ENCODE results near the gene MDGA2.
"Not testable (repeated sequence)": the region's sequence is repeated elsewhere in the genome, so short reads cannot be mapped to it uniquely, and the experiment has no call there.

MDGA2 gene

DNA sequence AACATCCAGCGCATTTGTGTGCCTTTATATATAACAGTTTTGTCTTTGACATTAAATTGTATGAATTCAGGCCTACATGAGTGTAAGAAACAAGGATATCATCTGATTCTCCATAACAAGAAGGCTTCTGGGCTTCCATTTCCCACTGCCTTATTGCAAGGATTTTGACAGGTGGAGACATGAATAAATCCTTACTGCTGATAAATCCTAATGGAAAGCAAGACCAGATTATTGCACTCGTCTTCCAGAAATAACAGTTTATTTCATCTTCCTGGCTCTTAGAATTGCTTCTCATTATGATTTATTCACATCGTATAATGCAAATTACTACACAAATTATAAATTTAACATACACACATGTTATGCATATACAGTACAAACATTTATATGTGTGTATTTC is 348.1 kb downstream of the MDGA2 start:
- Histone ChIP-seq H3K4me3 (ENCODE audit: low read length) (no peak overlapping the region), H3K36me3 (ENCODE audit: control insufficient read depth, insufficient read depth, low read length, severe bottlenecking) (no peaks in the 10 kb centered on the region), H3K9me3 (ENCODE audit: control insufficient read depth, low read length) (no peaks in the 10 kb centered on the region), H3K9ac (ENCODE audit: low read length) (no peak overlapping the region), H3K4me1 (ENCODE audit: control insufficient read depth, insufficient read depth, low read length) (no peaks in the 10 kb centered on the region), H3K27me3 (replicated peaks; ENCODE audit: control insufficient read depth, insufficient read depth, low read length) (no peaks in the 10 kb centered on the region)
- no peak for DNase-seq (ENCODE audit: low read depth)

DNA sequence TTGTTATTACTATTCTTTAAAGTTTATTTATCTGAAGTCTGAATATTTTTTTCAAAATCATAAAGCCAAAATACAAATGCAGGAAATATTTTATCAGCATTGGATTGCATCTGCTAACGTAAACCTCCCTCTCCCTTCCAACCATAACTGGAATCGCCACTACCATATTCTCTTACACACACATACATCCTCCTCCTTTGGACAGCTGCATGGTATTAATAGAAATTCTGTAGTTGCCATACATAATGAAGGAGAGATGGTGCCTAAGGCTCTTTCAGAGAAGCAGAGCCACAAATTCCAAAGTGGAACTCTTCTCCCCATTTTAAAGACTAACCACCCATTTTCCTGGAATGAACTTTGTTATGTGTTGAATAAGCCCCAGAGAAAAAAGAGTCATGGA is 352.7 kb downstream of the MDGA2 start:
- Histone ChIP-seq H3K9ac (ENCODE audit: low read length) (no peak overlapping the region), H3K9me3 (ENCODE audit: control insufficient read depth, low read length) (no peaks in the 10 kb centered on the region), H3K4me1 (ENCODE audit: control insufficient read depth, insufficient read depth, low read length) (no peaks in the 10 kb centered on the region), H3K27me3 (replicated peaks; ENCODE audit: control insufficient read depth, insufficient read depth, low read length) (peaks cover 3% of the 10 kb centered on the region), H3K36me3 (ENCODE audit: control insufficient read depth, insufficient read depth, low read length, severe bottlenecking) (no peaks in the 10 kb centered on the region), H3K4me3 (ENCODE audit: low read length) (no peak overlapping the region)
- DNase-seq (ENCODE audit: low read depth), result no peak

GRCh38 chr14:47302121-47302520 is 373.3 kb downstream of the MDGA2 start:
- Histone ChIP-seq H3K4me3 (ENCODE audit: low read length) (no peak overlapping the region), H3K4me1 (ENCODE audit: control insufficient read depth, insufficient read depth, low read length) (no peaks in the 10 kb centered on the region), H3K9me3 (ENCODE audit: control insufficient read depth, low read length) (no peaks in the 10 kb centered on the region), H3K9ac (ENCODE audit: low read length) (no peak overlapping the region), H3K36me3 (ENCODE audit: control insufficient read depth, insufficient read depth, low read length, severe bottlenecking) (no peaks in the 10 kb centered on the region), H3K27me3 (replicated peaks; ENCODE audit: control insufficient read depth, insufficient read depth, low read length) (no peaks in the 10 kb centered on the region)
- DNase-seq (ENCODE audit: low read depth), result no peak

- Histone ChIP-seq H3K27me3 (replicated peaks; ENCODE audit: control insufficient read depth, insufficient read depth, low read length) (no peaks in the 10 kb centered on the region), H3K4me3 (ENCODE audit: low read length) (no peak overlapping the region), H3K36me3 (ENCODE audit: control insufficient read depth, insufficient read depth, low read length, severe bottlenecking) (no peaks in the 10 kb centered on the region), H3K4me1 (ENCODE audit: control insufficient read depth, insufficient read depth, low read length) (no peaks in the 10 kb centered on the region), H3K9ac (ENCODE audit: low read length) (no peak overlapping the region), H3K9me3 (ENCODE audit: control insufficient read depth, low read length) (no peaks in the 10 kb centered on the region)
- no peak for DNase-seq (ENCODE audit: low read depth)
Observed at GRCh38 chr14:47300796-47301195, 374.6 kb downstream of the MDGA2 start.

- no peaks in the 10 kb centered on the region for H3K4me1 ChIP-seq (ENCODE audit: control insufficient read depth, insufficient read depth, low read length)
- H3K9me3 ChIP-seq (ENCODE audit: control insufficient read depth, low read length), result no peaks in the 10 kb centered on the region
- H3K27me3 ChIP-seq (replicated peaks; ENCODE audit: control insufficient read depth, insufficient read depth, low read length), result no peaks in the 10 kb centered on the region
- no peaks in the 10 kb centered on the region for H3K36me3 ChIP-seq (ENCODE audit: control insufficient read depth, insufficient read depth, low read length, severe bottlenecking)
- H3K9ac ChIP-seq (ENCODE audit: low read length), result no peak overlapping the region
- no peak for DNase-seq (ENCODE audit: low read depth)
- H3K4me3 ChIP-seq (ENCODE audit: low read length), result no peak overlapping the region
Observed at GRCh38 chr14:47297374-47297773, 378.0 kb downstream of the MDGA2 start.

DNA sequence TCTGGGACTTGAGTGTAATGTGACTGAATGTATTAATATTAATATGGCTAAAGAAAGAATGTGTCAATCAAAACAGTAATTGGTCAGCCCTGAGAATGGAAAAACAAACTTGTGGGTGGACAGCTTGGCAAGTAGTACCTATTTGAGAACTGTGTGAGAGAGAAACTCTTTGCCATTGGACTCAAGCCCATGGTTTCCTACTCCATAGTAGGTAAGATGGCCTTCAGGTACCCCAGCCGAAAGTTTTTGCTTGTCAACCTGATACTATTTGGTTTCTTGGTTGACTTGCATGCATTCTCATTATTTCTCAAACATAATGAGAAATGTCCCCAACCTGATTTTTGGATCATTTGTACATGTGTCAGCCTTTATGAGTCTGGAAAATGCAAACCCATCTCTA is 391.1 kb downstream of the MDGA2 start:
- H3K4me3 ChIP-seq (ENCODE audit: low read length), result no peak overlapping the region
- H3K4me1 ChIP-seq (ENCODE audit: control insufficient read depth, insufficient read depth, low read length), result no peaks in the 10 kb centered on the region
- H3K9ac ChIP-seq (ENCODE audit: low read length), result no peak overlapping the region
- no peak for DNase-seq (ENCODE audit: low read depth)
- no peaks in the 10 kb centered on the region for H3K9me3 ChIP-seq (ENCODE audit: control insufficient read depth, low read length)
- H3K27me3 ChIP-seq (replicated peaks; ENCODE audit: control insufficient read depth, insufficient read depth, low read length), result no peaks in the 10 kb centered on the region
- no peaks in the 10 kb centered on the region for H3K36me3 ChIP-seq (ENCODE audit: control insufficient read depth, insufficient read depth, low read length, severe bottlenecking)

DNA sequence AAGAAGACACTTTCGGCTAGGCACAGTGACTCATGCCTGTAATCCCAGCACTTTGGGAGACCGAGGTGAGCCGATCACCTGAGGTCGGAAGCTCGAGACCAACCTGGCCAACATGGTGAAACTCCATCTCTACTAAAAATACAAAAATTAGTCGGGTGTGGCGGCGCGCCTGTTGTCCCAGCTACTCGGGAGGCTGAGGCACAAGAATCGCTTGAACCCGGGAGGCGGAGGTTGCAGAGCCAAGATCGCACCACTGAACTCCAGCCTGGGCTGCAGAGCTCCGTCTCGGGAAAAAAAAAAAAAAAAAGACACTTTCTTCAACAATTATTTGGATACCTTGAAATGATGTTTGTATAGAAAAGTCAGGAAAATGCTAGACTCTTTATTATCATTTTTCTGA is 393.6 kb downstream of the MDGA2 start:
- not testable (repeated sequence) for H3K9ac ChIP-seq (ENCODE audit: low read length)

GRCh38 chr14:47278233-47278842 is 397.1 kb downstream of the MDGA2 start:
- H3K4me3 ChIP-seq (ENCODE audit: low read length), result no peak overlapping the region
- peak; percentile 4 for DNase-seq (ENCODE audit: low read depth)
- no peaks in the 10 kb centered on the region for H3K36me3 ChIP-seq (ENCODE audit: control insufficient read depth, insufficient read depth, low read length, severe bottlenecking)
- H3K9me3 ChIP-seq (ENCODE audit: control insufficient read depth, low read length), result no peaks in the 10 kb centered on the region
- peaks cover 6% of the 10 kb centered on the region for H3K4me1 ChIP-seq (ENCODE audit: control insufficient read depth, insufficient read depth, low read length)
- H3K27me3 ChIP-seq (replicated peaks; ENCODE audit: control insufficient read depth, insufficient read depth, low read length), result no peaks in the 10 kb centered on the region
- H3K9ac ChIP-seq (ENCODE audit: low read length), result no peak overlapping the region

More for the DNA sequence above, 393.6 kb downstream of the MDGA2 start:
- H3K4me3 ChIP-seq (ENCODE audit: low read length); H3K4me1 ChIP-seq (ENCODE audit: control insufficient read depth, insufficient read depth, low read length); H3K36me3 ChIP-seq (ENCODE audit: control insufficient read depth, insufficient read depth, low read length, severe bottlenecking); H3K27me3 ChIP-seq (replicated peaks; ENCODE audit: control insufficient read depth, insufficient read depth, low read length); DNase-seq (ENCODE audit: low read depth); H3K9me3 ChIP-seq (ENCODE audit: control insufficient read depth, low read length): not testable (repeated sequence)

DNA sequence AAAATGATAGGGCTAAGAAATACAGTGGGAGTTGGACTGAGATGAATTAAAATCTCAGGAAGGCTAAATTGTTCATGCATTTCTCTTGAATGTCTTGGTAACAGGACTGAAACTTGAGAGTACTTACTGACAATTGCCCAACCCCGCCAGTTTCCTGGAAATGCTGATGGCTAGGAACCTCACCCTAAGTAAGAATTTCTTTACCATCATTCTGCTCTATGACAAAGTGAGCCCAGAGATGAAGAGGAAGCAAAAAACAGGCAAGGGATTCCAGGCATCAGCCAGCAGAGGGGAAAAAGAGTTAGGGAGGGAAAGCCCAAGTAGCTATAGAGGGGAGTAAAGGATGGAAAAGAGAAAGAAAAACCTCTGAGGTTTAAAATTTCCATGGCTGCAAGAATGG is 397.7 kb downstream of the MDGA2 start:
- no peak for DNase-seq (ENCODE audit: low read depth)
- Histone ChIP-seq H3K4me3 (ENCODE audit: low read length) (no peak overlapping the region), H3K4me1 (ENCODE audit: control insufficient read depth, insufficient read depth, low read length) (peaks cover 6% of the 10 kb centered on the region), H3K9me3 (ENCODE audit: control insufficient read depth, low read length) (no peaks in the 10 kb centered on the region), H3K27me3 (replicated peaks; ENCODE audit: control insufficient read depth, insufficient read depth, low read length) (no peaks in the 10 kb centered on the region), H3K36me3 (ENCODE audit: control insufficient read depth, insufficient read depth, low read length, severe bottlenecking) (no peaks in the 10 kb centered on the region), H3K9ac (ENCODE audit: low read length) (no peak overlapping the region)

DNA sequence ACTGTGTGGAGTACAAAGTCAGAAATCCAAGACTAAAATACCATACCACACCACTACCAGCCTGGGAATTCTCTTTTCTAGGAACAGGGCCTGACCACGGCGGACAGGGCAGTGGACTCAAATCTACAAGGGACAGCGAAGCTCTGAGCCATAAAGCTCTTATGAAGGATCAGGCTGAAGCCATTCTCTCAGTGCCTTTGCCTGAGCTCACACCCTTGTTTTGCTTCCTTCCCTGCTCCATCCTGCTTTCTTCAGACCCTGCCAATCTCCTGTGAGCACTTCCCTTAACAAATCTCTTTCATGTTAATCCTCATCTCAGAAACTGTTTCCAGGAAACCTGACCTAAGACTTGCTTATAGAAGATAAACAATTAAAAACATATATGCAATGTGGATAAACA is 398.5 kb downstream of the MDGA2 start:
- H3K9ac ChIP-seq (ENCODE audit: low read length), result no peak overlapping the region
- no peaks in the 10 kb centered on the region for H3K9me3 ChIP-seq (ENCODE audit: control insufficient read depth, low read length)
- H3K4me3 ChIP-seq (ENCODE audit: low read length), result no peak overlapping the region
- no peaks in the 10 kb centered on the region for H3K27me3 ChIP-seq (replicated peaks; ENCODE audit: control insufficient read depth, insufficient read depth, low read length)
- peaks cover 6% of the 10 kb centered on the region for H3K4me1 ChIP-seq (ENCODE audit: control insufficient read depth, insufficient read depth, low read length)
- DNase-seq (ENCODE audit: low read depth), result no peak
- no peaks in the 10 kb centered on the region for H3K36me3 ChIP-seq (ENCODE audit: control insufficient read depth, insufficient read depth, low read length, severe bottlenecking)

- Histone ChIP-seq H3K9me3 (ENCODE audit: control insufficient read depth, low read length) (no peaks in the 10 kb centered on the region), H3K27me3 (replicated peaks; ENCODE audit: control insufficient read depth, insufficient read depth, low read length) (no peaks in the 10 kb centered on the region), H3K36me3 (ENCODE audit: control insufficient read depth, insufficient read depth, low read length, severe bottlenecking) (no peaks in the 10 kb centered on the region), H3K4me3 (ENCODE audit: low read length) (no peak overlapping the region), H3K9ac (ENCODE audit: low read length) (no peak overlapping the region), H3K4me1 (ENCODE audit: control insufficient read depth, insufficient read depth, low read length) (peaks cover 22% of the 10 kb centered on the region)
- no peak for DNase-seq (ENCODE audit: low read depth)
Observed at GRCh38 chr14:47273939-47274338, 401.5 kb downstream of the MDGA2 start.

- Histone ChIP-seq H3K27me3 (replicated peaks; ENCODE audit: control insufficient read depth, insufficient read depth, low read length) (no peaks in the 10 kb centered on the region), H3K36me3 (ENCODE audit: control insufficient read depth, insufficient read depth, low read length, severe bottlenecking) (no peaks in the 10 kb centered on the region), H3K9ac (ENCODE audit: low read length) (no peak overlapping the region), H3K9me3 (ENCODE audit: control insufficient read depth, low read length) (no peaks in the 10 kb centered on the region), H3K4me3 (ENCODE audit: low read length) (peak overlapping the region; percentile 74), H3K4me1 (ENCODE audit: control insufficient read depth, insufficient read depth, low read length) (peaks cover 15% of the 10 kb centered on the region)
- DNase-seq (ENCODE audit: low read depth), result no peak
Observed at GRCh38 chr14:47270715-47271114, 404.7 kb downstream of the MDGA2 start.
